H9 (cell line): ENCODE measurements around the gene EDC3. TPM values are rescaled to one million over a fixed set of nuclear protein-coding genes. Genes with fewer than 3 reads are reported as not detected.

Experiments
- DNase-seq: peaks from one replicate; pipeline ENCODE4 v3.0.0-alpha.2; 2017
- H2AFZ ChIP-seq: one replicate; pipeline ENCODE4 v1.6.1; 2013; ENCODE audit warnings: mild to moderate bottlenecking, low read length, control low read depth, moderate library complexity
- H2AK5ac ChIP-seq: 2 replicates; pipeline ENCODE4 v1.6.1; 2013; ENCODE audit warnings: low read length, control low read depth, mixed read lengths; ENCODE audit not compliant: insufficient read length
- H2BK120ac ChIP-seq: one replicate; pipeline ENCODE4 v1.6.1; 2013; ENCODE audit warnings: low read depth, mild to moderate bottlenecking, low read length, control low read depth, inconsistent platforms; ENCODE audit not compliant: poor library complexity, severe bottlenecking
- H2BK12ac ChIP-seq: 2 replicates; pipeline ENCODE4 v1.6.1; 2013; ENCODE audit warnings: low read length, control low read depth, mixed read lengths, low read depth; ENCODE audit not compliant: insufficient read length
- H2BK15ac ChIP-seq: 2 replicates; pipeline ENCODE4 v1.6.1; 2013; ENCODE audit warnings: low read depth, low read length, control low read depth
- H2BK20ac ChIP-seq: one replicate; pipeline ENCODE4 v1.6.1; 2013; ENCODE audit warnings: low read depth, mild to moderate bottlenecking, low read length, control low read depth, inconsistent platforms; ENCODE audit not compliant: poor library complexity, severe bottlenecking
- H2BK5ac ChIP-seq: 2 replicates; pipeline ENCODE4 v1.6.1; 2013; ENCODE audit warnings: low read length, control low read depth, mixed read lengths; ENCODE audit not compliant: insufficient read length
- H3K14ac ChIP-seq: 2 replicates; pipeline ENCODE4 v1.6.1; 2013; ENCODE audit warnings: low read length, control low read depth; ENCODE audit not compliant: insufficient read depth
- H3K18ac ChIP-seq: 2 replicates; pipeline ENCODE4 v1.6.1; 2013; ENCODE audit warnings: low read depth, mild to moderate bottlenecking, mixed read lengths, low read length, control low read depth; ENCODE audit not compliant: insufficient read length
- H3K23ac ChIP-seq: 2 replicates; pipeline ENCODE4 v1.6.1; 2013; ENCODE audit warnings: low read length, control low read depth, mixed read lengths, low read depth; ENCODE audit not compliant: insufficient read length
- H3K23me2 ChIP-seq: 2 replicates; pipeline ENCODE4 v1.6.1; 2013; ENCODE audit warnings: low read depth, mild to moderate bottlenecking, mixed read lengths, low read length, control low read depth; ENCODE audit not compliant: insufficient read length, poor library complexity, severe bottlenecking
- H3K27ac ChIP-seq: 2 replicates; pipeline ENCODE4 v1.5.1; 2013; ENCODE audit warnings: low read length, control low read depth, mixed read lengths, low read depth; ENCODE audit not compliant: insufficient read length
- H3K27me3 ChIP-seq: 2 replicates; pipeline ENCODE4 v1.6.1; 2013; ENCODE audit warnings: low read length, control low read depth, inconsistent platforms; ENCODE audit not compliant: insufficient read depth
- H3K4ac ChIP-seq: 2 replicates; pipeline ENCODE4 v1.6.1; 2013; ENCODE audit warnings: low read depth, mild to moderate bottlenecking, control low read depth, inconsistent platforms, low read length, moderate library complexity
- H3K4me1 ChIP-seq: 2 replicates; pipeline ENCODE4 v1.6.1; 2013; ENCODE audit warnings: low read length, control low read depth, inconsistent platforms; ENCODE audit not compliant: insufficient read depth
- H3K4me2 ChIP-seq: 2 replicates; pipeline ENCODE4 v1.6.1; 2013; ENCODE audit warnings: low read length, control low read depth, mixed read lengths; ENCODE audit not compliant: insufficient read length, insufficient read depth
- H3K56ac ChIP-seq: 2 replicates; pipeline ENCODE4 v1.6.1; 2013; ENCODE audit warnings: low read depth, mild to moderate bottlenecking, mixed read lengths, low read length, control low read depth; ENCODE audit not compliant: insufficient read length
- H3K79me1 ChIP-seq: 2 replicates; pipeline ENCODE4 v1.6.1; 2013; ENCODE audit warnings: low read depth, mild to moderate bottlenecking, moderate library complexity, low read length, control low read depth, inconsistent platforms; ENCODE audit not compliant: insufficient read depth, poor library complexity, severe bottlenecking
- H3K79me2 ChIP-seq: 2 replicates; pipeline ENCODE4 v1.6.1; 2013; ENCODE audit warnings: low read length, control low read depth, inconsistent platforms; ENCODE audit not compliant: insufficient read depth
- H3K9ac ChIP-seq: 2 replicates; pipeline ENCODE4 v1.6.1; 2013; ENCODE audit warnings: low read length, control low read depth, mixed read lengths; ENCODE audit not compliant: insufficient read length; ENCODE audit errors: extremely low read depth
- H3K9me3 ChIP-seq: one replicate; pipeline ENCODE4 v1.6.1; 2013; ENCODE audit warnings: low read depth, low read length, inconsistent platforms; ENCODE audit not compliant: control insufficient read depth
- H3T11ph ChIP-seq: one replicate; pipeline ENCODE4 v1.6.1; 2013; ENCODE audit warnings: mild to moderate bottlenecking, low read length, control low read depth, inconsistent platforms
- H4K20me1 ChIP-seq: one replicate; pipeline ENCODE4 v1.6.1; 2013; ENCODE audit not compliant: control insufficient read depth, insufficient read length, insufficient read depth
- H4K5ac ChIP-seq: 2 replicates; pipeline ENCODE4 v1.6.1; 2013; ENCODE audit warnings: low read depth, mild to moderate bottlenecking, mixed read lengths, low read length, control low read depth; ENCODE audit not compliant: insufficient read length
- H4K8ac ChIP-seq: replicated peaks from 2 replicates; pipeline ENCODE4 v1.6.1; 2013; ENCODE audit warnings: low read length, control low read depth, mixed read lengths, low read depth; ENCODE audit not compliant: insufficient read length
- H4K91ac ChIP-seq: 2 replicates; pipeline ENCODE4 v1.6.1; 2013; ENCODE audit warnings: low read depth, mild to moderate bottlenecking, moderate library complexity, mixed read lengths, low read length, control low read depth; ENCODE audit not compliant: insufficient read length
- H3K27ac Mint-ChIP-seq, 3 experiments: 2 replicates in 2 of 3; 3 replicates in 1 of 3; pipeline ENCODE4 v1.8.0; 2020 to 2021; ENCODE audit warnings: mixed read lengths in 3 of 3, mild to moderate bottlenecking in 1 of 3, moderate library complexity in 1 of 3
- H3K27me3 Mint-ChIP-seq: 2 replicates; pipeline ENCODE4 v1.8.0; 2021; ENCODE audit warnings: low read depth, mild to moderate bottlenecking, moderate library complexity, mixed read lengths
- H3K36me3 Mint-ChIP-seq, 3 experiments: 2 replicates in 2 of 3; 3 replicates in 1 of 3; pipeline ENCODE4 v1.8.0; 2020 to 2021; ENCODE audit warnings: low read depth in 3 of 3, mixed read lengths in 3 of 3; ENCODE audit not compliant: insufficient read depth in 1 of 3
- H3K4me1 Mint-ChIP-seq, 2 experiments: 2 replicates each; pipeline ENCODE4 v1.8.0; 2020; ENCODE audit warnings: mixed read lengths in 2 of 2
- H3K4me3 Mint-ChIP-seq, 2 experiments: 2 replicates in 1 of 2; 3 replicates in 1 of 2; pipeline ENCODE4 v1.8.0; 2020 to 2021; ENCODE audit warnings: mild to moderate bottlenecking in 2 of 2, mixed read lengths in 2 of 2, moderate library complexity in 1 of 2
- H3K9me3 Mint-ChIP-seq, 2 experiments: 2 replicates in 1 of 2; 3 replicates in 1 of 2; pipeline ENCODE4 v1.8.0; 2020; ENCODE audit warnings: mild to moderate bottlenecking in 2 of 2, mixed read lengths in 2 of 2, moderate library complexity in 1 of 2
- WGBS: extraction: QIAGEN DNeasy Blood & Tissue Kit; methylation state at CpG from one replicate; pipeline ENCODE4 v1.1.7; 2013; ENCODE audit warnings: missing lambda C conversion rate, low lambda C conversion rate, mixed read lengths; ENCODE audit not compliant: insufficient read length; ENCODE audit errors: extremely low coverage; 5-methylcytosine and 5-hydroxymethylcytosine counted together
- total RNA-seq: library from RNA; stranded (reverse); gene quantifications from 2 replicates; pipeline ENCODE4 v1.2.1, GENCODE V29; 2021
- TF ChIP-seq, protein P1 (sequence below): fragments of 200-600 bp; sonication (generic); conservative IDR thresholded peaks from 3 replicates; pipeline ENCODE4 v1.8.0; 2021; ENCODE audit warnings: antibody characterized with exemption, mild to moderate bottlenecking

The EDC3 gene
- total RNA-seq, 1 experiment from 2014 or later = 60.5 TPM

DNA sequence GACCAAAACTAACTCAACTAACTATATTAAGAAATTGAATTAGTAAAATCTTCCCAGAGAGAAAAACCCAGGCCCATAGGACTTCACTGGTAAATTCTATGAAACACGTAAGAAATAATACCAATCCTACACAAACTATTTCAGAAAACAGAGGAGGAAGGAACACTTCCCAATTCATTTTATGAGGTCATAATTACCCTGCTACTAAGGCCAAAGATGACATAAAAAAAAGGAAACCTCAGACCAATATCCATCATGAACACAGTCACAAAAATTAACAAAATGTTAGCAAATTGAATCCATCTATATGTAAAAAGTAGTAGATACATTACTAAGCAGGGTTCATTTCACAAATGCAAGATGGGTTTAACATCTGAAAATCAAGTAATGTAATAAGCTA, 3.5 kb downstream of the EDC3 start:
- no peak overlapping the region for H2AFZ ChIP-seq
- H3K9ac ChIP-seq = no peak overlapping the region
- H3K79me1 ChIP-seq = peaks cover 6% of the 10 kb centered on the region
- H2BK15ac ChIP-seq = no peak overlapping the region
- Mint-ChIP-seq H3K27ac (no peak overlapping the region), H3K4me1 (peaks cover 9 to 14% of the 10 kb centered on the region in 2 experiments), H3K27me3 (no peaks in the 10 kb centered on the region; the same call in 1 of the 2 replicates), H3K9me3 (no peaks in the 10 kb centered on the region), H3K4me3 (no peak overlapping the region), H3K36me3 (peaks cover 0 to 4% (median 0%) of the 10 kb centered on the region in 3 experiments; a peak in 3 of 7 replicates)
- WGBS = no CpG with 5 or more reads among the region's 1 CpG
- TF ChIP-seq, protein P1, sequence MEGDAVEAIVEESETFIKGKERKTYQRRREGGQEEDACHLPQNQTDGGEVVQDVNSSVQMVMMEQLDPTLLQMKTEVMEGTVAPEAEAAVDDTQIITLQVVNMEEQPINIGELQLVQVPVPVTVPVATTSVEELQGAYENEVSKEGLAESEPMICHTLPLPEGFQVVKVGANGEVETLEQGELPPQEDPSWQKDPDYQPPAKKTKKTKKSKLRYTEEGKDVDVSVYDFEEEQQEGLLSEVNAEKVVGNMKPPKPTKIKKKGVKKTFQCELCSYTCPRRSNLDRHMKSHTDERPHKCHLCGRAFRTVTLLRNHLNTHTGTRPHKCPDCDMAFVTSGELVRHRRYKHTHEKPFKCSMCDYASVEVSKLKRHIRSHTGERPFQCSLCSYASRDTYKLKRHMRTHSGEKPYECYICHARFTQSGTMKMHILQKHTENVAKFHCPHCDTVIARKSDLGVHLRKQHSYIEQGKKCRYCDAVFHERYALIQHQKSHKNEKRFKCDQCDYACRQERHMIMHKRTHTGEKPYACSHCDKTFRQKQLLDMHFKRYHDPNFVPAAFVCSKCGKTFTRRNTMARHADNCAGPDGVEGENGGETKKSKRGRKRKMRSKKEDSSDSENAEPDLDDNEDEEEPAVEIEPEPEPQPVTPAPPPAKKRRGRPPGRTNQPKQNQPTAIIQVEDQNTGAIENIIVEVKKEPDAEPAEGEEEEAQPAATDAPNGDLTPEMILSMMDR = no peak
- H3K14ac ChIP-seq = no peak overlapping the region
- no peak overlapping the region for H3K18ac ChIP-seq
- no peak for DNase-seq
- H3K27ac ChIP-seq = no peak overlapping the region
- no peak overlapping the region for H2BK12ac ChIP-seq
- no peak overlapping the region for H4K8ac ChIP-seq
- peaks cover 18% of the 10 kb centered on the region; the same call in 1 of the 2 replicates for H3K79me2 ChIP-seq
- H3K4me2 ChIP-seq = no peak overlapping the region
- H4K5ac ChIP-seq = no peak overlapping the region
- no peaks in the 10 kb centered on the region for H4K20me1 ChIP-seq
- no peak overlapping the region for H2BK5ac ChIP-seq
- no peaks in the 10 kb centered on the region for H3K9me3 ChIP-seq
- H3K4ac ChIP-seq = no peak overlapping the region
- no peaks in the 10 kb centered on the region for H3K4me1 ChIP-seq
- H4K91ac ChIP-seq = no peak overlapping the region
- H2AK5ac ChIP-seq = no peak overlapping the region
- no peak overlapping the region for H3T11ph ChIP-seq
- peaks cover 10% of the 10 kb centered on the region for H3K23me2 ChIP-seq
- H2BK20ac ChIP-seq = no peak overlapping the region
- H3K56ac ChIP-seq = no peak overlapping the region
- no peaks in the 10 kb centered on the region for H3K27me3 ChIP-seq
- H3K23ac ChIP-seq = no peak overlapping the region
- no peak overlapping the region for H2BK120ac ChIP-seq
